ENCODE data around the gene POTEJ.
"Not testable (repeated sequence)": the region's sequence is repeated elsewhere in the genome, so short reads cannot be mapped to it uniquely, and the experiment has no call there.

POTEJ gene

DNA sequence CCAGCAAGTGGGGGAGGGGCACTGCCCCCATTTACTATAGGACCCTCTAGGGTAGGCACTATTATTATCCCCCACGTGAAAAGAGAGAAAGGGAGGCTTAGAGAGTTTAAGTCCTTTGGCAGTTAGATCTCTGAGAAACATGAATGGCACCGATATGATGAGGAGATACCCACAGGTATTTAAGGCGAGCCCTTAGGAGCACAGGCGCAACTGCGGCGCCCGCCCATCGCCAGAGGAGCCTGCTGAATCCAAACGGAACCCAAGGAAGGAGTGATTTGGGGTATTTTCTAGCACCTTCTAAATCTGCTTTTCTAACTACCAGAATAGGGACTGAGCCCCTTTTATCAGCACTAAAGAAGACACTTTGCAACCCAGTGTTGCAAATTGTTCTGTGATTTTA, 11.3 kb upstream of the POTEJ start:
- DNase-seq (ENCODE audit: low read depth); H3K4me3 ChIP-seq (ENCODE audit: low read length): not testable (repeated sequence)

DNA sequence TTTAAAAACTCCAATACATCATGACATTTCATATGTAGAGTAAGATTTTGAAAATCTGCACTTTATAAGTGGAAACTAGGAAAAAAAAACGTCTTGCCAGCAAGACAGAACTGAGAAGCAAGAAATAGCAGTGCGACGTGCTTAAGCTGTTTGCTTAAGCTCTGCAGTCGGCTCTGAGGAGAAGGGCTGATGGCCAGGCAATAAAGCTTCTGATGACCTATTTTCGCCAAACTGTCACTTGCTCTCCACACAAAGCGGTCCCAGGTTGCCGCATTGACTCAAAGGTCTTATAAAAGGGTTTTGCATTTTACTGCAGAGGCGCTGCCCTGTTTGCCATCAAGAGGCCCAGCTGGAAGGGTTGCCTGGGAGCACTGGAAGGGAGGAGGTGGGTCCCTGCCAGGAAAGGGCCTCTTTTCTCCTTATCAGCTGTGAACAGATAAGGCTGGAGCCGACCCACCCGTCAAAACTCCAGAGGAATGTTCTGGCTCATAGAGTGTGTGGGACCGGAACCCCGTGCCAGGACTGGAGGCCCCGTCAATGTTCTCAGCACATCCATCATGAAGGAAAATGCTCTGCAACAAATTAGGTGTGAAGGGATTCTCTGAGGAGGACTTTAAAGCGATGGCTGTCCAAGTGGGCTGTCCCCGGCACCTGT, 9.5 kb upstream of the POTEJ start:
- not testable (repeated sequence) for DNase-seq (ENCODE audit: low read depth); H3K4me3 ChIP-seq (ENCODE audit: low read length)

DNA sequence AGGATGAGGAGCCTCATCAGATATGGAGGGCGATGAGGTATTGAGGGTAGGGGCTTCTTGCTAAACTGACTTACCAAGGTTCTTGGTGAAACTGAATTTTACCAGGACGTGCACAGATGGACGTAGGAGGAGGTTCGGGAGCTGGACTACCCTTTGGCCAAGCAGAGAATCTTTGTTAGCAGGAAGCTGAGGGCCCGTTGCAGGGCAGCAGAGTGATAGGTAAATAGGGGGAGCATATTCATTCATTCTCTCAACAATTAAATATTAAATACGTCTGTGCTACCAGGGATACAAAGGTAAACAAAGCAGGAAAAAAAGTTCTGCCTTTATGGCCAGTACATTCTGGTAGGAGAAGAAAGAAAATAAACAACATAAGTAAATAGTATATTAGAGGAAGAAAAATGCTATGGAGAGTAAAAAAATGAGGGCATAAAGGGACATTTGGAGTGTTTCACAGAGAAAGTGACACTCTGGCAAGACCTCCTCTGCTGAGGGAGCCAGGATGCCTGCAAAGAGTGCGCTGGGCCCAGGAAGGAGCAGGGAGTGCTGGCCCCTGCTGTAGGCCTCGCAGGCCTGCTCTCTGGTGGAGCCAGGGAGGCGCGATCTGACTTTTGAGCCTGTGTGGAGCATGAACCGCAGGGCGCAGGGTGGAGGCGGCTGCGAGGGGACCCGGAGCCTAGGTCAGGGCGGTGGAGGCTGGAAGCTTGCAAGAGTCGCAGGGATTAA, 2.8 kb upstream of the POTEJ start:
- DNase-seq (ENCODE audit: low read depth); H3K4me3 ChIP-seq (ENCODE audit: low read length): not testable (repeated sequence)

GRCh38 chr2:130609002-130609920, 2.0 kb upstream of the POTEJ start:
- H3K4me3 ChIP-seq (ENCODE audit: low read length); DNase-seq (ENCODE audit: low read depth): not testable (repeated sequence)

GRCh38 chr2:130610486-130610885, 754 bp upstream of the POTEJ start:
- H3K4me3 ChIP-seq (ENCODE audit: low read length); DNase-seq (ENCODE audit: low read depth): not testable (repeated sequence)

GRCh38 chr2:130628784-130629475, 17.7 kb downstream of the POTEJ start:
- not testable (repeated sequence) for H3K4me3 ChIP-seq (ENCODE audit: low read length); DNase-seq (ENCODE audit: low read depth)

DNA sequence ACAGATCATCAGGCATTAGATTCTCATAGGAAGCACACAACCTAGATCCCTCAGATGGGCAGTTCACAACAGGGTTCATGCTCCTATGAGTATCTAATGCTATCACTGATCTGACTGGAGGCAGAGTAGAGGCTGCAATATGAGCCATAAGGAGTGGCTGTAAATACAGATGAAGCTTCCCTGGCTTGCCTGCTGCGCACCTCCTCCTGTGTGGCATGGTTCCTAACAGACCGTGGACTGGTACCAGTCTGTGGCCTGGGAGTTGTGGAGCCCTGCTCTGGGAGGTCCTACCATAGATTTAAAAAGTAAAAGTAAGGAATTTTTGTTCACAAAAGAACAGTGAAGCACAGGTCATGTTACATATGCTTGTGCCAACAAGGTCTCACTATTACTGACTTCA, 27.7 kb downstream of the POTEJ start:
- not testable (repeated sequence) for H3K4me3 ChIP-seq (ENCODE audit: low read length); DNase-seq (ENCODE audit: low read depth)

DNA sequence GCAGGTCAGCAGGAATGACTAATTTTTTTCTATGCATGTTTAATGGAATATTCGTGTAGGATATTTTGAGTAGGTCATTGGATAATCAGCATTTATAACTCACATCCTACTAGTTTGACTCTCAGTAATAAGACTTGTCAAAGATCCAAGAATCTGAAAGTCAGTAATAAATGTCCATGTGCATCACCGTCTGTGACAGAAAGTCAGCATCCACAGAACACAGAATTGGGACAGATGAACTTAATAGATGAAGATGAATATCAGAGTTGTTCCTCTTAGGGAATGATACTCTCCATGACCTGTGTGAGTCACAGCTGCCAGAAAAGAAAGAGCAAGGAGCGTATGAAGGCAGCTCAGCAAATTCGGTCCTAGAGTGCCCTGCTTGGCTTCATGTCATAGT, 30.4 kb downstream of the POTEJ start:
- DNase-seq (ENCODE audit: low read depth); H3K4me3 ChIP-seq (ENCODE audit: low read length): not testable (repeated sequence)

DNA sequence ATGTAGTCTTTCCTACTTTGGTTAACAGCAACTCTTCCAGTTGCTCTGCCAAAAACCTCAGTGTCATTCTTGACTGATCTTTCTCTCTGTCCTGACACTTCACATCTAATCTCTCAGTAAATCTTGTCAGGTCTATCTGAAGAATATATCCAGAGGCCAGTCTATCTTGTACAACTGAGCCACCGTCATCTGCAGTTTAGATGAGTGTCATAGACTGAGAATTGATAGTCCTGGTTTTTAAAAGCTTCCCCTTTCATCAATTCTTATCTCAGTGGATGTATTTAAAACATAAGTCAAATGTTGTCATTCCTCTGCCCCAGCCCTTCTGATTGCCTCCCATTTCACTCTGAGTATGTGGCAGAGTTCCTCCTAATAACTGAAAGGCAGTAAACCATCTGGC, 38.0 kb downstream of the POTEJ start:
- DNase-seq (ENCODE audit: low read depth); H3K4me3 ChIP-seq (ENCODE audit: low read length): not testable (repeated sequence)

DNA sequence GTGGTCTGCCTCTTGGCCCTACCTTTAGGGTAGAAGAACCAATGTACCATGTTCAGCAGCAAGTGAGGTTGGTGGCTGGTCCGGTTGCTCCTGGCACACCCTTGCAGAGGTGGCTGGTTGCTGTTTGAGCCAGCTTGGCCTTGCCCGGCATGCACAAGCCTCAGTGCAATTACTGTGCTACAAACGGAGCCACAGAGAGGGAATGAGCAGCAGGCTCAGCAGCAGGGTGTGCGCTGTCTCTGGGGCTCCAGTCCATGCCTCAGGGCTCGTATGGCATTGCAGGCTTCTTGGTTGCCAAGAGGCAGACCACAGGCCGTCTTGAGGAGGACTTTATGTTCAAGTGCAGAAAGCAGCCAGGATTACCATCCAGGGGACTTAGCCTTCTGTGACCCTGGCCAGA, 53.3 kb downstream of the POTEJ start:
- DNase-seq (ENCODE audit: low read depth); H3K4me3 ChIP-seq (ENCODE audit: low read length): not testable (repeated sequence)

DNA sequence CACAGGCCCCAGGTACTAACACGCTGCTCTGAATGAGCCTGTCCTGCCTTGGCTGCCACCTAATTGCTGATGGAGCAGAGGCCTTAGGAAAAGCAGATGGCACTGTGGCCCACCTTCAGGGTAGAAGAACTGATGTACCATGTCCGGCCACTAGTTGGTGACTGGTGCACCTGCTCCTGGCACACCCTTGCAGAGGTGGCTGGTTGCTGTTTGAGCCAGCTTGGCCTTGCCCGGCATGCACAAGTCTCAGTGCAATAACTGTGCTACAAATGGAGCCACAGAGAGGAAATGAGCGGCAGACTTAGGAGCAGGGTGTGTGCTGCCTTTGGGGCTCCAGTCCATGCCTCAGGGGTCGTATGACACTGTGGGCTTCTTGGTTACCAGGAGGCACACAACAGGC, 54.4 kb downstream of the POTEJ start:
- H3K4me3 ChIP-seq (ENCODE audit: low read length); DNase-seq (ENCODE audit: low read depth): not testable (repeated sequence)

- not testable (repeated sequence) for H3K4me3 ChIP-seq (ENCODE audit: low read length); DNase-seq (ENCODE audit: low read depth)
These were observed 56.3 kb downstream of the POTEJ start for GRCh38 chr2:130667516-130667915.

DNA sequence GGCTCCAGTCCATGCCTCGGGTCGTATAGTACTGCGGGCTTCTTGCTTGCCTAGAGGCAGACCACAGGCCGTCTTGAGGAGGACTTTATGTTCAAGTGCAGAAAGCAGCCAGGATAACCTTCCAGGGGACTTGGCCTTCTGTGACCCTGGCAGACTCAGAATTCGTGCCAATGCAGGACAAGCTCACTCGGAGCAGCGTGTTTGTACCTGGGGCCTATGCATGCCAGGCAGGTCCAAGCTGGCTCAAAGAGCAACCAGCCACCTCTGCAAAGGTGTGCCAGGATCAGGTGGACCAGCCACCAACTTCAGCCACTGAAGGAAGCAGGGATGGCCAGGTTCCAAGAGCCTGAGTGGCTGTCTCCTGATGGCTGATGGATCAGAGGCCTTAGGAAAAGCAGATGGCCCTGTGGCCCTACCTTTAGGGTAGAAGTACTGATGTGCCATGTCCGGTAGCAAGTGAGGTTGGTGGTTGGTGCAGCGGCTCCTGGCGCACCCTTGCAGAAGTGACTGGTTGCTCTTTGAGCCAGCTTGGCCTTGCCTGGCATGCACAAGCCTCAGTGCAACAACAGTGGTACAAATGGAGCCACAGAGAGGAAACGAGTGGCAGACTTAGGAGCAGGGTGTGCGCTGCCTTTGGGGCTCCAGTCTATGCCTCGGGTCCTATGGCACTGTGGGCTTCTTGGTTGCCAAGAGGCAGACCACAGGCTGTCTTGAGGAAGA, 58.9 kb downstream of the POTEJ start:
- not testable (repeated sequence) for DNase-seq (ENCODE audit: low read depth); H3K4me3 ChIP-seq (ENCODE audit: low read length)

GRCh38 chr2:130692041-130692770, 81.0 kb downstream of the POTEJ start:
- not testable (repeated sequence) for DNase-seq (ENCODE audit: low read depth); H3K4me3 ChIP-seq (ENCODE audit: low read length)
